ENCODE results near the gene CA9.

DNA sequence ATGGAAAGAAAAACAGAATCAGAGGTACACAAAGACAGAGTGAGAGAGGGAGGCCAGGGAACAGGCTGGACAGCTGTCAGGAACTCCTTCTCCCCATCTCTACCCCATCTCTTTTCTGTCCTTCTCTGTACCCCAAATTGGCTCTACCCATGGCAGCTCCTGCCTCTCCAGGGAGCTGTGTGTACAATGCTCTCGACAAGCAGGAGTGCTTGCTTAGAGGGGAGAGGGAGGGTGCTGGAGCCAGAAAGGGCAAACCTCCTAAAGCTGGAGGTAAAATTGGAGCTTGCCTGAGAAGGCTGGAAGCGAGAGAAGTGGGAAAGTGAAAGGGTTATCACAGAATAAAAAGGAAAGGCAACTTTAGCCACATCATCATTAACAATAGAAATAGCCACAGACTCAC is 9.6 kb downstream of the CA9 start:
- TF ChIP-seq EZH2phosphoT487 (IDR thresholded peaks at IDR 0.05; ENCODE audit: insufficient read depth, low read depth) (no peak), EZH2 (IDR thresholded peaks at IDR 0.05; ENCODE audit: insufficient read depth, poor library complexity, severe bottlenecking) (no peak)
